ENCODE data around the gene SIPA1L3. TPM values are rescaled to one million over a fixed set of nuclear protein-coding genes. Genes with fewer than 3 reads are reported as not detected.

SIPA1L3 gene
- total and polyA plus RNA-seq, 2 of the 13 experiments (the other 11 are each of a cell fraction or from before 2014, with no cell fraction given): 5.5 to 7.7 TPM

DNA sequence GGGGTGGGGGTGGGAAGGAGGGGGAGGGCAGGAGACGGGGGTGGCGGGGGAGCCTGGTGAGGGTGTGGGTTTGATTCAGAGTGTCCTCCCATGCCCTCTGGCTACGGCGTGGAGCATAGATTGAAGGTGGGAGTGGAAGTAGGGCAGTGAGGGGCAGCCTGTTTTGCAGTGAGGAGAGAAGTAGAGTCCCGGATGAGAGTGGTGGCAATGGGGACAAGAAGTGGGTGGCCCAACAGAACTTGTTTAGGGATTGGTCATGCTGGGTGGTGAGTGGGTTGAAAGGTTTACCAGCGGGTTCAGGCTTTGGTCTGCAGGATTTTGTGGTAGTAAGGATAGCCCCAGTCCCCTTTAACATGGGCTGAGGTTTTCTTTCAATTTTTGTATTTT, 35.5 kb downstream of the SIPA1L3 start:
- POLR2A ChIA-PET: interaction anchor here (1.3 to 1.4 kb wide), 2 partner anchors 11 to 35 kb away, joined by 3 read pairs; partner anchors contain the start of gene SIPA1L3
- Histone ChIP-seq H3K4me3 (replicated peaks in 1 of 3; ENCODE audit: insufficient read depth in 1 of 3, low read depth in 2 of 3, low read length in 3 of 3) (no peak overlapping the region), H3K4me1 (ENCODE audit: insufficient read depth, low read length) (peaks cover 35% of the 10 kb centered on the region), H3K27ac (ENCODE audit: extremely low read length, insufficient read depth, low read length) (no peak overlapping the region), H3K36me3 (replicated peaks in 1 of 2; ENCODE audit: control insufficient read depth in 1 of 2, insufficient read depth in 2 of 2, low read length in 2 of 2) (no peaks in the 10 kb centered on the region; a peak in 1 of 5 replicates), H2AFZ (ENCODE audit: low read length) (no peak overlapping the region), H4K20me1 (ENCODE audit: insufficient read depth, low read length) (no peaks in the 10 kb centered on the region), H3K9me3 (ENCODE audit: low read length) (no peaks in the 10 kb centered on the region), H3K9ac (ENCODE audit: insufficient read depth, low read depth, low read length) (no peak overlapping the region), H3K79me2 (ENCODE audit: insufficient read depth, low read length) (peaks cover 15% of the 10 kb centered on the region), H3K27me3 (ENCODE audit: control insufficient read depth in 1 of 2, insufficient read depth in 2 of 2, low read length in 2 of 2) (no peaks in the 10 kb centered on the region; a peak in 1 of 5 replicates), H3K4me2 (ENCODE audit: low read depth, low read length) (no peak overlapping the region)
- in situ Hi-C loops (cut with HindIII; ENCODE audit: extremely low pct_ligation_motif_present, low pct_unique_long_range_greater_than_20kb): no loop called here
- whole genome bisulfite sequencing (ENCODE audit: low lambda C conversion rate): 97% methylated on average over 6 of the region's 6 CpGs
- ATAC-seq: no peak
- intact Hi-C loops (cut with micrococcal nuclease; ENCODE audit: unreplicated experiment): no loop called here
- DNase-seq (ENCODE audit: low spot score): no peak
- CTCF ChIA-PET (ENCODE audit: low intra/inter-chr PET ratio, low total read pairs): no interaction called here
- no TSS peak for BruUV-seq (replicated peaks)
- TF ChIP-seq ZFP36L1 (CRISPR knock-in tag; IDR thresholded peaks at IDR 0.05) (no peak), ZNF3 (CRISPR knock-in tag; IDR thresholded peaks at IDR 0.05) (no peak), WIZ (CRISPR knock-in tag; IDR thresholded peaks at IDR 0.05) (no peak), THAP11 (CRISPR knock-in tag; IDR thresholded peaks at IDR 0.05) (no peak), STAT5B (CRISPR knock-in tag; IDR thresholded peaks at IDR 0.05) (no peak), YEATS2 (CRISPR knock-in tag; IDR thresholded peaks at IDR 0.05; ENCODE audit: borderline replicate concordance) (no peak), NONO (IDR thresholded peaks at IDR 0.05) (no peak), NONO (CRISPR knock-in tag; conservative IDR thresholded peaks at IDR 0.05) (no peak), SCMH1 (CRISPR knock-in tag; IDR thresholded peaks at IDR 0.05; ENCODE audit: borderline replicate concordance) (no peak), KDM3A (CRISPR knock-in tag; IDR thresholded peaks at IDR 0.05; ENCODE audit: low read depth) (no peak), ZNF101 (CRISPR knock-in tag; IDR thresholded peaks at IDR 0.05; ENCODE audit: borderline replicate concordance, low read depth) (no peak), ZC3H13 (CRISPR knock-in tag; IDR thresholded peaks at IDR 0.05) (no peak), SP2 (CRISPR knock-in tag; IDR thresholded peaks at IDR 0.05) (no peak), ZNF670 (CRISPR knock-in tag; IDR thresholded peaks at IDR 0.05; ENCODE audit: borderline replicate concordance) (no peak)
- TF ChIP-seq, protein P1, sequence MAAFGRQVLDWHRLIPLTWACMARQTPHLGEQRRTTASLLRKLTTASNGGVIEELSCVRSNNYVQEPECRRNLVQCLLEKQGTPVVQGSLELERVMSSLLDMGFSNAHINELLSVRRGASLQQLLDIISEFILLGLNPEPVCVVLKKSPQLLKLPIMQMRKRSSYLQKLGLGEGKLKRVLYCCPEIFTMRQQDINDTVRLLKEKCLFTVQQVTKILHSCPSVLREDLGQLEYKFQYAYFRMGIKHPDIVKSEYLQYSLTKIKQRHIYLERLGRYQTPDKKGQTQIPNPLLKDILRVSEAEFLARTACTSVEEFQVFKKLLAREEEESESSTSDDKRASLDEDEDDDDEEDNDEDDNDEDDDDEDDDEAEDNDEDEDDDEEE (CRISPR knock-in tag; IDR thresholded peaks at IDR 0.05): no peak
- TF ChIP-seq, protein P2, sequence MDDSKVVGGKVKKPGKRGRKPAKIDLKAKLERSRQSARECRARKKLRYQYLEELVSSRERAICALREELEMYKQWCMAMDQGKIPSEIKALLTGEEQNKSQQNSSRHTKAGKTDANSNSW (CRISPR knock-in tag; IDR thresholded peaks at IDR 0.05; ENCODE audit: borderline replicate concordance): no peak
- TF ChIP-seq, protein P3, sequence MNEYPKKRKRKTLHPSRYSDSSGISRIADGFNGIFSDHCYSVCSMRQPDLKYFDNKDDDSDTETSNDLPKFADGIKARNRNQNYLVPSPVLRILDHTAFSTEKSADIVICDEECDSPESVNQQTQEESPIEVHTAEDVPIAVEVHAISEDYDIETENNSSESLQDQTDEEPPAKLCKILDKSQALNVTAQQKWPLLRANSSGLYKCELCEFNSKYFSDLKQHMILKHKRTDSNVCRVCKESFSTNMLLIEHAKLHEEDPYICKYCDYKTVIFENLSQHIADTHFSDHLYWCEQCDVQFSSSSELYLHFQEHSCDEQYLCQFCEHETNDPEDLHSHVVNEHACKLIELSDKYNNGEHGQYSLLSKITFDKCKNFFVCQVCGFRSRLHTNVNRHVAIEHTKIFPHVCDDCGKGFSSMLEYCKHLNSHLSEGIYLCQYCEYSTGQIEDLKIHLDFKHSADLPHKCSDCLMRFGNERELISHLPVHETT (CRISPR knock-in tag; conservative IDR thresholded peaks at IDR 0.05): no peak
- TF ChIP-seq, protein P4, sequence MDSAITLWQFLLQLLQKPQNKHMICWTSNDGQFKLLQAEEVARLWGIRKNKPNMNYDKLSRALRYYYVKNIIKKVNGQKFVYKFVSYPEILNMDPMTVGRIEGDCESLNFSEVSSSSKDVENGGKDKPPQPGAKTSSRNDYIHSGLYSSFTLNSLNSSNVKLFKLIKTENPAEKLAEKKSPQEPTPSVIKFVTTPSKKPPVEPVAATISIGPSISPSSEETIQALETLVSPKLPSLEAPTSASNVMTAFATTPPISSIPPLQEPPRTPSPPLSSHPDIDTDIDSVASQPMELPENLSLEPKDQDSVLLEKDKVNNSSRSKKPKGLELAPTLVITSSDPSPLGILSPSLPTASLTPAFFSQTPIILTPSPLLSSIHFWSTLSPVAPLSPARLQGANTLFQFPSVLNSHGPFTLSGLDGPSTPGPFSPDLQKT (CRISPR knock-in tag; IDR thresholded peaks at IDR 0.05; ENCODE audit: borderline replicate concordance): no peak
- TF ChIP-seq, protein P5, sequence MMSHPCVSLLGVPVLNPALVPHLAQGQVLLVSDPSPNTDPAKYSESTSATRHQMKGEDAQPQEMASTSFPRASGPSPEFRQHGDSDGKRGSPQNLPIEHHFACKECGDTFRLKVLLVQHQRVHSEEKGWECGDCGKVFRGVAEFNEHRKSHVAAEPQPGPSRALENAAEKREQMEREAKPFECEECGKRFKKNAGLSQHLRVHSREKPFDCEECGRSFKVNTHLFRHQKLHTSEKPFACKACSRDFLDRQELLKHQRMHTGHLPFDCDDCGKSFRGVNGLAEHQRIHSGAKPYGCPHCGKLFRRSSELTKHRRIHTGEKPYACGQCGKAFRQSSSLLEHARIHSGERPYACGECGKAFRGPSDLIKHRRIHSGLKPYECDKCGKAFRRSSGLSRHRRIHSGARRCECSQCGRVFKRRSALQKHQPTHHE (CRISPR knock-in tag; IDR thresholded peaks at IDR 0.05; ENCODE audit: borderline replicate concordance): no peak
- TF ChIP-seq, protein P6, sequence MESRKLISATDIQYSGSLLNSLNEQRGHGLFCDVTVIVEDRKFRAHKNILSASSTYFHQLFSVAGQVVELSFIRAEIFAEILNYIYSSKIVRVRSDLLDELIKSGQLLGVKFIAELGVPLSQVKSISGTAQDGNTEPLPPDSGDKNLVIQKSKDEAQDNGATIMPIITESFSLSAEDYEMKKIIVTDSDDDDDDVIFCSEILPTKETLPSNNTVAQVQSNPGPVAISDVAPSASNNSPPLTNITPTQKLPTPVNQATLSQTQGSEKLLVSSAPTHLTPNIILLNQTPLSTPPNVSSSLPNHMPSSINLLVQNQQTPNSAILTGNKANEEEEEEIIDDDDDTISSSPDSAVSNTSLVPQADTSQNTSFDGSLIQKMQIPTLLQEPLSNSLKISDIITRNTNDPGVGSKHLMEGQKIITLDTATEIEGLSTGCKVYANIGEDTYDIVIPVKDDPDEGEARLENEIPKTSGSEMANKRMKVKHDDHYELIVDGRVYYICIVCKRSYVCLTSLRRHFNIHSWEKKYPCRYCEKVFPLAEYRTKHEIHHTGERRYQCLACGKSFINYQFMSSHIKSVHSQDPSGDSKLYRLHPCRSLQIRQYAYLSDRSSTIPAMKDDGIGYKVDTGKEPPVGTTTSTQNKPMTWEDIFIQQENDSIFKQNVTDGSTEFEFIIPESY (CRISPR knock-in tag; IDR thresholded peaks at IDR 0.05): no peak
- no peak for FAIRE-seq
